ENCODE measurements around the gene KDM4C. TPM values are rescaled to one million over a fixed set of nuclear protein-coding genes. Genes with fewer than 3 reads are reported as not detected.

KDM4C gene
- total RNA-seq, 1 experiment from 2014 or later = 4.8 TPM

DNA sequence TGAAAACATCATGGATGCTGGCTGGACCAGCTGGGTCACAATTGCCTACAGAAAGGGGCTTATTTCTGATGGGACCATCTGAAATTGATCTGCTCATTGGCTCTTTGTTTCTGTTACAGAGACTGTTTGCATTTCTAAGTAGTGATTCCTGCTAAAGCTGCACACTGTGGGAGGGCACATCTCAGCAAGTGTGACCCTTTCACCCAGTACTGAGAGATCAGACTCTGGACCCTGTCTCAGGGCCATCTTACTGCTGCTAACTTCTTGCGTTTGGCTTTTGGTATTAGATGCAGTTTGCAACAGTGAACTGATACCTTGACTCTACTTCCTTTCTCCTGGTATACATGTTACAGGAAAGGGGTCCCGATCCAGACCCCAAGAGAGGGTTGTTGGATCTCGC is 24.5 kb upstream of the KDM4C start:
- Histone ChIP-seq H3K4me3 (ENCODE audit: low read depth, low read length, poor library complexity, severe bottlenecking) (no peak overlapping the region), H3K27ac (ENCODE audit: low read depth, low read length, poor library complexity, severe bottlenecking) (no peak overlapping the region), H3K27me3 (replicated peaks; ENCODE audit: insufficient read depth, low read depth, low read length, poor library complexity) (no peaks in the 10 kb centered on the region), H3K9me3 (ENCODE audit: low read depth, low read length, poor library complexity, severe bottlenecking) (no peaks in the 10 kb centered on the region), H3K4me1 (ENCODE audit: insufficient read depth, low read length, poor library complexity, severe bottlenecking) (no peaks in the 10 kb centered on the region), H3K36me3 (ENCODE audit: insufficient read depth, low read length, poor library complexity, severe bottlenecking) (no peaks in the 10 kb centered on the region)
- DNase-seq (ENCODE audit: low spot score) = no peak
- BruUV-seq (replicated peaks) = no TSS peak
- TF ChIP-seq CTCF (conservative IDR thresholded peaks at IDR 0.05; ENCODE audit: low read depth, low read length) (no peak), EZH2 (IDR thresholded peaks at IDR 0.05; ENCODE audit: borderline replicate concordance, low read depth, low read length, poor library complexity, severe bottlenecking) (no peak)
- intact Hi-C loops (cut with micrococcal nuclease; ENCODE audit: unreplicated experiment) = no loop called here
- POLR2A ChIA-PET (ENCODE audit: low non-redundant PET) = no interaction called here
- CTCF ChIA-PET = no interaction called here

GRCh38 chr9:6733831-6734230 is 23.9 kb upstream of the KDM4C start:
- Histone ChIP-seq H3K4me3 (ENCODE audit: low read depth, low read length, poor library complexity, severe bottlenecking) (no peak overlapping the region), H3K36me3 (ENCODE audit: insufficient read depth, low read length, poor library complexity, severe bottlenecking) (no peaks in the 10 kb centered on the region), H3K9me3 (ENCODE audit: low read depth, low read length, poor library complexity, severe bottlenecking) (no peaks in the 10 kb centered on the region), H3K27me3 (replicated peaks; ENCODE audit: insufficient read depth, low read depth, low read length, poor library complexity) (no peaks in the 10 kb centered on the region), H3K27ac (ENCODE audit: low read depth, low read length, poor library complexity, severe bottlenecking) (no peak overlapping the region), H3K4me1 (ENCODE audit: insufficient read depth, low read length, poor library complexity, severe bottlenecking) (no peaks in the 10 kb centered on the region)
- ChIA-PET CTCF (no interaction called here), POLR2A (ENCODE audit: low non-redundant PET) (interaction anchor here (0.5 kb wide), 1 partner anchor 16 kb away, joined by 9 read pairs; no protein-coding TSS in a partner anchor)
- TF ChIP-seq CTCF (conservative IDR thresholded peaks at IDR 0.05; ENCODE audit: low read depth, low read length) (no peak), EZH2 (IDR thresholded peaks at IDR 0.05; ENCODE audit: borderline replicate concordance, low read depth, low read length, poor library complexity, severe bottlenecking) (no peak)
- no TSS peak for BruUV-seq (replicated peaks)
- DNase-seq (ENCODE audit: low spot score) = no peak
- intact Hi-C loops (cut with micrococcal nuclease; ENCODE audit: unreplicated experiment) = no loop called here

DNA sequence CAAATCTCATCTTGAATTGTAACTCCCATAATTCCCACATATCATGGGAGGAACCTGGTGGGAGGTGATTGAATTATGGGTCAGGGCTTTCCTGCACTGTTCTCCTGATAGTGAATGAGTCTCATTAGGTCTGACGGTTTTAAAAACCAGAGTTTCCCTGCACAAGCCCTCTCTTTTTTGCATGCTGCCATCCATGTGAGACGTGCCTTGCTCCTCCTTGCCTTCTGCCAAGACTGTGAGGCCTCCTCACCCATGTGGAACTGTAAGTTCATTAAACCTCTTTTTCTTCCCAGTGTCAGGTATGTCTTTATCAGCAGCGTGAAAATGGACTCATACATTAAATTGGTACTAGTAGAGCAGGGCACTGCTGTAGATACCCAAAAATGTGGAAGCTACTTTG is 22.4 kb upstream of the KDM4C start:
- no peaks in the 10 kb centered on the region for H3K36me3 ChIP-seq (ENCODE audit: insufficient read depth, low read length, poor library complexity, severe bottlenecking)
- no peaks in the 10 kb centered on the region for H3K27me3 ChIP-seq (replicated peaks; ENCODE audit: insufficient read depth, low read depth, low read length, poor library complexity)
- H3K4me3 ChIP-seq (ENCODE audit: low read depth, low read length, poor library complexity, severe bottlenecking) = no peak overlapping the region
- no TSS peak for BruUV-seq (replicated peaks)
- no peak overlapping the region for H3K27ac ChIP-seq (ENCODE audit: low read depth, low read length, poor library complexity, severe bottlenecking)
- intact Hi-C loops (cut with micrococcal nuclease; ENCODE audit: unreplicated experiment) = no loop called here
- TF ChIP-seq CTCF (conservative IDR thresholded peaks at IDR 0.05; ENCODE audit: low read depth, low read length) (no peak), EZH2 (IDR thresholded peaks at IDR 0.05; ENCODE audit: borderline replicate concordance, low read depth, low read length, poor library complexity, severe bottlenecking) (no peak)
- ChIA-PET POLR2A (ENCODE audit: low non-redundant PET) (no interaction called here), CTCF (no interaction called here)
- DNase-seq (ENCODE audit: low spot score) = no peak
- no peaks in the 10 kb centered on the region for H3K9me3 ChIP-seq (ENCODE audit: low read depth, low read length, poor library complexity, severe bottlenecking)
- H3K4me1 ChIP-seq (ENCODE audit: insufficient read depth, low read length, poor library complexity, severe bottlenecking) = no peaks in the 10 kb centered on the region
